Neural cell (in vitro differentiated cells): Measurements from ENCODE around the gene PTPRD. TPM values are rescaled to one million over a fixed set of nuclear protein-coding genes. Genes with fewer than 3 reads are reported as not detected.

Experiments
- H2AFZ ChIP-seq: fragments of 200-600, 300-800 bp; sonication (generic), shearing (Covaris generic); 2 replicates; pipeline ENCODE4 v1.6.0; 2014; ENCODE audit warnings: low read depth, mild to moderate bottlenecking, antibody characterized with exemption, low read length, moderate library complexity
- H3F3A ChIP-seq: fragments of 200-600 bp; shearing (Covaris generic); 2 replicates; pipeline ENCODE4 v1.6.1; 2016; ENCODE audit warnings: mild to moderate bottlenecking, moderate library complexity, mixed read lengths, antibody characterized with exemption, low read length; ENCODE audit not compliant: insufficient read depth, poor library complexity, severe bottlenecking
- H3K27ac ChIP-seq: fragments of 200-600, 300-800 bp; sonication (generic), shearing (Covaris generic); 2 replicates; pipeline ENCODE4 v1.5.1; 2014; ENCODE audit warnings: mild to moderate bottlenecking, low read length, moderate library complexity
- H3K27me3 ChIP-seq: fragments of 300-800, 200-600 bp; sonication (generic), shearing (Covaris generic); 2 replicates; pipeline ENCODE4 v1.6.0; 2014; ENCODE audit warnings: mild to moderate bottlenecking, low read depth, low read length, moderate library complexity; ENCODE audit not compliant: insufficient read depth
- H3K36me3 ChIP-seq: fragments of 300-800, 200-600 bp; sonication (generic), shearing (Covaris generic); 2 replicates; pipeline ENCODE4 v1.5.1; 2014; ENCODE audit warnings: mild to moderate bottlenecking, antibody characterized with exemption, low read length, moderate library complexity; ENCODE audit not compliant: insufficient read depth
- H3K4me2 ChIP-seq: fragments of 300-800, 200-600 bp; sonication (generic), shearing (Covaris generic); 2 replicates; pipeline ENCODE4 v1.6.0; 2014; ENCODE audit warnings: mild to moderate bottlenecking, low read length
- H3K4me3 ChIP-seq: fragments of 300-800, 200-600 bp; sonication (generic), shearing (Covaris generic); 2 replicates; pipeline ENCODE4 v1.5.1; 2014; ENCODE audit warnings: mild to moderate bottlenecking, low read length, moderate library complexity
- H3K79me2 ChIP-seq: fragments of 200-600 bp; shearing (Covaris generic); replicated peaks from 2 replicates; pipeline ENCODE4 v1.6.0; 2014; ENCODE audit warnings: mild to moderate bottlenecking, low read length, moderate library complexity; ENCODE audit not compliant: insufficient read depth
- H3K9ac ChIP-seq: fragments of 300-800, 200-600 bp; sonication (generic), shearing (Covaris generic); 2 replicates; pipeline ENCODE4 v1.6.1; 2016; ENCODE audit warnings: mild to moderate bottlenecking, low read length, mixed read lengths
- H3K9me2 ChIP-seq: fragments of 200-600 bp; shearing (Covaris generic); 2 replicates; pipeline ENCODE4 v1.6.1; 2016; ENCODE audit warnings: mild to moderate bottlenecking, low read length, mixed read lengths; ENCODE audit not compliant: insufficient read depth
- H3K9me3 ChIP-seq: fragments of 200-600, 300-800 bp; sonication (generic), shearing (Covaris generic); 2 replicates; pipeline ENCODE4 v1.6.1; 2016; ENCODE audit warnings: mild to moderate bottlenecking, mixed run types, low read length, moderate library complexity, mixed read lengths
- H4K20me1 ChIP-seq: fragments of 200-600 bp; shearing (Covaris generic); 2 replicates; pipeline ENCODE4 v1.6.1; 2016; ENCODE audit warnings: mild to moderate bottlenecking, mixed run types; ENCODE audit not compliant: insufficient read depth
- CTCF ChIP-seq: fragments of 450-650 bp; IDR thresholded peaks from 2 replicates; pipeline ENCODE4 v1.5.1; 2014; ENCODE audit warnings: antibody characterized with exemption, mild to moderate bottlenecking, moderate library complexity; ENCODE audit not compliant: poor library complexity, severe bottlenecking
- EP300 ChIP-seq: fragments of 450-650 bp; conservative IDR thresholded peaks from 2 replicates; pipeline ENCODE4 v1.6.1; 2014; ENCODE audit warnings: antibody characterized with exemption, mild to moderate bottlenecking, moderate library complexity; ENCODE audit not compliant: poor library complexity, severe bottlenecking
- EZH2 ChIP-seq: fragments of 200-600, 300-800 bp; shearing (Covaris generic), sonication (generic); IDR thresholded peaks from 2 replicates; pipeline ENCODE4 v1.6.1; 2014; ENCODE audit warnings: antibody characterized with exemption, low read length, borderline replicate concordance, mild to moderate bottlenecking; ENCODE audit not compliant: insufficient read depth, poor library complexity, severe bottlenecking
- MXI1 ChIP-seq: fragments of 450-650 bp; conservative IDR thresholded peaks from 2 replicates; pipeline ENCODE4 v1.6.1; 2014; ENCODE audit warnings: antibody characterized with exemption, mild to moderate bottlenecking; ENCODE audit not compliant: poor library complexity, severe bottlenecking
- POLR2AphosphoS5 ChIP-seq: IDR thresholded peaks from 2 replicates; pipeline ENCODE4 v1.6.1; 2012
- RAD21 ChIP-seq: fragments of 450-650 bp; conservative IDR thresholded peaks from 2 replicates; pipeline ENCODE4 v1.6.1; 2014; ENCODE audit warnings: antibody characterized with exemption, mild to moderate bottlenecking, moderate library complexity
- REST ChIP-seq: IDR thresholded peaks from 2 replicates; pipeline ENCODE4 v1.6.1; 2012; ENCODE audit warnings: borderline replicate concordance
- SMC3 ChIP-seq: fragments of 450-650 bp; conservative IDR thresholded peaks from 2 replicates; pipeline ENCODE4 v1.6.1; 2014; ENCODE audit warnings: antibody characterized with exemption, mild to moderate bottlenecking, moderate library complexity; ENCODE audit not compliant: poor library complexity
- TAF1 ChIP-seq: IDR thresholded peaks from 2 replicates; pipeline ENCODE4 v1.6.1; 2012; ENCODE audit warnings: low read depth
- polyA plus RNA-seq: library from polyadenylated mRNA; depleted of rRNA; stranded (reverse); fragments of >200 nt; gene quantifications from 2 replicates; pipeline ENCODE4 v1.2.3, GENCODE V29; 2014

The PTPRD gene
- polyA plus RNA-seq, 1 donor from 2014 or later, result 143 TPM

GRCh38 chr9:10614196-10614800, 1.5 kb upstream of the PTPRD start:
- peak overlapping the region; percentile 68 for H3K4me3 ChIP-seq
- H3K9me3 ChIP-seq, result no peaks in the 10 kb centered on the region
- H4K20me1 ChIP-seq, result no peaks in the 10 kb centered on the region
- peaks cover 16% of the 10 kb centered on the region for H3K27me3 ChIP-seq
- H3K27ac ChIP-seq, result no peak overlapping the region
- H3K79me2 ChIP-seq, result no peaks in the 10 kb centered on the region
- no peaks in the 10 kb centered on the region for H3F3A ChIP-seq
- TF ChIP-seq CTCF (no peak), TAF1 (no peak), MXI1 (no peak), SMC3 (no peak), EZH2 (no peak), EP300 (no peak), RAD21 (no peak), REST (no peak), POLR2AphosphoS5 (no peak)
- no peaks in the 10 kb centered on the region for H3K36me3 ChIP-seq
- H2AFZ ChIP-seq, result no peak overlapping the region
- peak overlapping the region; percentile 59 for H3K4me2 ChIP-seq
- H3K9me2 ChIP-seq, result no peaks in the 10 kb centered on the region
- no peak overlapping the region for H3K9ac ChIP-seq

- TF ChIP-seq RAD21 (no peak), REST (no peak), TAF1 (no peak), SMC3 (no peak), POLR2AphosphoS5 (no peak), EZH2 (no peak), MXI1 (no peak), CTCF (no peak), EP300 (no peak)
Measured at GRCh38 chr9:10613419-10613818, 617 bp upstream of the PTPRD start.

More at GRCh38 chr9:10613419-10613818, 617 bp upstream of the PTPRD start:
- Histone ChIP-seq H4K20me1 (no peaks in the 10 kb centered on the region), H3K79me2 (no peaks in the 10 kb centered on the region), H3K27ac (peak overlapping the region; percentile 41), H3K9me2 (no peaks in the 10 kb centered on the region), H3K9ac (peak overlapping the region; percentile 68), H3K4me2 (peak overlapping the region; percentile 59), H2AFZ (peak overlapping the region; percentile 30), H3K4me3 (peak overlapping the region; percentile 68), H3K36me3 (no peaks in the 10 kb centered on the region), H3K27me3 (peaks cover 16% of the 10 kb centered on the region), H3F3A (no peaks in the 10 kb centered on the region), H3K9me3 (no peaks in the 10 kb centered on the region)
